T-helper 17 cell (primary cell): ENCODE results near the gene USP48. TPM values are rescaled to one million over a fixed set of nuclear protein-coding genes. Genes with fewer than 3 reads are reported as not detected.
"Not testable (repeated sequence)": the region's sequence is repeated elsewhere in the genome, so short reads cannot be mapped to it uniquely, and the experiment has no call there.

Source experiments
- ATAC-seq: fragments of 150-1000 bp; cut with Tn5 transposase; 2 replicates; pipeline ENCODE4 v1.10.0; 2021; ENCODE audit warnings: mild to moderate bottlenecking, moderate library complexity
- DNase-seq, 3 donors: peaks; one replicate each; pipeline versions ENCODE4 v3.0.0 to v3.0.0-alpha.2; 2020 to 2021
- H3K9me3 ChIP-seq: one replicate; pipeline ENCODE4 v1.7.0; 2013; ENCODE audit warnings: low read length, mild to moderate bottlenecking; ENCODE audit not compliant: control insufficient read depth, poor library complexity, severe bottlenecking
- H3K27ac Mint-ChIP-seq: one replicate; pipeline ENCODE4 v1.8.0; 2022; ENCODE audit warnings: mild to moderate bottlenecking, moderate library complexity, mixed read lengths
- H3K27me3 Mint-ChIP-seq: one replicate; pipeline ENCODE4 v1.8.0; 2022; ENCODE audit warnings: mixed read lengths
- H3K36me3 Mint-ChIP-seq: one replicate; pipeline ENCODE4 v1.8.0; 2022; ENCODE audit warnings: low read depth, mixed read lengths
- H3K4me1 Mint-ChIP-seq: one replicate; pipeline ENCODE4 v1.8.0; 2022; ENCODE audit warnings: mild to moderate bottlenecking, mixed read lengths
- H3K4me3 Mint-ChIP-seq: one replicate; pipeline ENCODE4 v1.8.0; 2022; ENCODE audit warnings: mild to moderate bottlenecking, moderate library complexity, mixed read lengths
- total RNA-seq, 4 donors: library from RNA in 2 of 4; stranded (reverse) in 2 of 4; gene quantifications; one replicate each; pipeline ENCODE4 v1.2.3 and lab custom pipeline; 2022 to 2026

The USP48 gene
- total RNA-seq, 2 donors from 2014 or later = 84.3 to 93.3 TPM

GRCh38 chr1:21680918-21681317 is 102.0 kb downstream of the USP48 start:
- DNase-seq (no peak), ATAC-seq (no peak)
- Mint-ChIP-seq H3K27ac (no peak overlapping the region), H3K27me3 (no peaks in the 10 kb centered on the region), H3K36me3 (peaks cover 10% of the 10 kb centered on the region), H3K4me1 (no peaks in the 10 kb centered on the region), H3K4me3 (no peak overlapping the region)
- no peaks in the 10 kb centered on the region for H3K9me3 ChIP-seq

DNA sequence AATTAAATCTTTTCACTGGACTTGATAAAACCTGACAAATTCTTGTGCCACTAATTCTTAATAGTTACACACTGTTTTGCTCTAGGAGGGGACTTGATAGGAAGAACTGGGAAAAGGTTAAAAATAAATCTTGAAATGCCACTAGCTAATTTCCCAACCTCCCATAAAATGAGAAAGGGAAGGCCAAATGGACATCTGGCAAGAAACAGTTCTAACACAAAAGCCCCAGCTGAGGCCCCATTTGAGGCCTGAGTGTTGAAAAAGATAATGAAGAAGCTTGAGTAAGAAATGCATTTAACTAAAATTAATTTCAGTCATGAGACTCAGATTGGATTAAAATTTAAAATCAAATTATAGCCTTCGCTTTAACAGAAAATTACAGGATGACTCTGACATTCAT is 102.6 kb downstream of the USP48 start:
- H3K36me3 Mint-ChIP-seq = peaks cover 10% of the 10 kb centered on the region
- DNase-seq = no peak
- no peak for ATAC-seq
- H3K9me3 ChIP-seq = no peaks in the 10 kb centered on the region
- no peak overlapping the region for H3K4me3 Mint-ChIP-seq
- no peaks in the 10 kb centered on the region for H3K27me3 Mint-ChIP-seq
- H3K27ac Mint-ChIP-seq = no peak overlapping the region
- no peaks in the 10 kb centered on the region for H3K4me1 Mint-ChIP-seq

GRCh38 chr1:21677168-21677567 is 105.8 kb downstream of the USP48 start:
- H3K27me3 Mint-ChIP-seq = no peaks in the 10 kb centered on the region
- DNase-seq (no peak), ATAC-seq (no peak)
- H3K36me3 Mint-ChIP-seq = peaks cover 2% of the 10 kb centered on the region
- no peak overlapping the region for H3K4me3 Mint-ChIP-seq
- H3K27ac Mint-ChIP-seq = no peak overlapping the region
- H3K9me3 ChIP-seq = no peaks in the 10 kb centered on the region
- H3K4me1 Mint-ChIP-seq = no peaks in the 10 kb centered on the region

DNA sequence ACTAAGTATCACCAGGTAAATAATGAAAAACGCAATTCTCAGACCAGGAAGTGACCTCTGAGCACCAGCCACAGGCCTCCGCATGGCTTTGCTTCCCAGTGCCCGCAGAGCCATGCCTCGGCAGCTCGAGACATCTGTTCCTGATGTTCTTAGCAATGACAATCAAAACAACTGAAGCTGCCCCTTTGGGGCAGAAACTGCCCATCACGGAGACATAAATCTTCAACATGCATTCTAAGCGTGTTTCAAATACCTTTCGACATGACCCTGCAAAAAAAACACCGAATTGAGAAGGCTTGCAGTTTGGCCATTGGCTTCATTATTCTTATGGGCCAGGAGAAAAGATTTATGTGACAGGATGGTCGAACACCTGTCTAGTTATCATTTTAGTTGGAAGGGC is 108.0 kb downstream of the USP48 start:
- no peaks in the 10 kb centered on the region for H3K27me3 Mint-ChIP-seq
- H3K4me3 Mint-ChIP-seq = no peak overlapping the region
- no peaks in the 10 kb centered on the region for H3K9me3 ChIP-seq
- H3K27ac Mint-ChIP-seq = no peak overlapping the region
- no peaks in the 10 kb centered on the region for H3K36me3 Mint-ChIP-seq
- DNase-seq = no peak
- no peak for ATAC-seq
- H3K4me1 Mint-ChIP-seq = peaks cover 2% of the 10 kb centered on the region

- not testable (repeated sequence) for H3K27ac Mint-ChIP-seq, H3K4me1 Mint-ChIP-seq, DNase-seq, ATAC-seq, H3K4me3 Mint-ChIP-seq, H3K36me3 Mint-ChIP-seq, H3K9me3 ChIP-seq, H3K27me3 Mint-ChIP-seq
Observed at GRCh38 chr1:21673853-21674252, 109.1 kb downstream of the USP48 start.

- no peak for DNase-seq
- Mint-ChIP-seq H3K4me3 (no peak overlapping the region), H3K27ac (no peak overlapping the region), H3K27me3 (no peaks in the 10 kb centered on the region), H3K36me3 (no peaks in the 10 kb centered on the region), H3K4me1 (peaks cover 2% of the 10 kb centered on the region)
- no peaks in the 10 kb centered on the region for H3K9me3 ChIP-seq
- ATAC-seq = no peak
Observed at GRCh38 chr1:21673277-21673780, 109.6 kb downstream of the USP48 start.

- peaks cover 2% of the 10 kb centered on the region for H3K4me1 Mint-ChIP-seq
- DNase-seq (no peak), ATAC-seq (no peak)
- no peaks in the 10 kb centered on the region for H3K36me3 Mint-ChIP-seq
- H3K9me3 ChIP-seq = no peaks in the 10 kb centered on the region
- H3K27me3 Mint-ChIP-seq = peaks cover 3% of the 10 kb centered on the region
- no peak overlapping the region for H3K4me3 Mint-ChIP-seq
- H3K27ac Mint-ChIP-seq = no peak overlapping the region
Observed at GRCh38 chr1:21672478-21673276, 110.3 kb downstream of the USP48 start.

DNA sequence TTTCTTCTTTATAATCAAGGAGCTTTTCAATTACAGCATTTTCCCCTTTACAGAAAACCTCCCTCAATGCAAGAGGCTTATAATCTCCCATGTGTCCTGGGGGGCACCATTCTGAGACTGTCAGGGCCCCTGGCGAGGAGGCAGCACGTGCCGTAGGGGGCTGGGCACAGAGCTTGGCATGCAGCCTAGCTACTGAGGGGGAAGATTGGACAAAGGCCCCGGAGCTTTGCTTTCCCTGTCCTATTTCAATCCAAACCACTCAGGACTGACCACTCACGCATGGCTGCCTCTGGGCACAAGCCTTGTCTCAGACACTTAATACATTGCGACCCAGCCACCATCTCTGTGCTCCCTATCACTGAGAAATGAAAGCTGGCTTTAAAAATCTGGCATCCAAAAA is 111.0 kb downstream of the USP48 start:
- Mint-ChIP-seq H3K27ac (no peak overlapping the region), H3K4me3 (no peak overlapping the region), H3K36me3 (no peaks in the 10 kb centered on the region), H3K4me1 (peaks cover 2% of the 10 kb centered on the region), H3K27me3 (peaks cover 8% of the 10 kb centered on the region)
- DNase-seq (no peak), ATAC-seq (no peak)
- H3K9me3 ChIP-seq = no peaks in the 10 kb centered on the region

GRCh38 chr1:21670956-21671902 is 111.7 kb downstream of the USP48 start:
- Mint-ChIP-seq H3K27ac (no peak overlapping the region), H3K27me3 (peaks cover 10% of the 10 kb centered on the region), H3K36me3 (no peaks in the 10 kb centered on the region), H3K4me1 (peaks cover 2% of the 10 kb centered on the region), H3K4me3 (no peak overlapping the region)
- DNase-seq = no peak
- no peak for ATAC-seq
- no peaks in the 10 kb centered on the region for H3K9me3 ChIP-seq

DNA sequence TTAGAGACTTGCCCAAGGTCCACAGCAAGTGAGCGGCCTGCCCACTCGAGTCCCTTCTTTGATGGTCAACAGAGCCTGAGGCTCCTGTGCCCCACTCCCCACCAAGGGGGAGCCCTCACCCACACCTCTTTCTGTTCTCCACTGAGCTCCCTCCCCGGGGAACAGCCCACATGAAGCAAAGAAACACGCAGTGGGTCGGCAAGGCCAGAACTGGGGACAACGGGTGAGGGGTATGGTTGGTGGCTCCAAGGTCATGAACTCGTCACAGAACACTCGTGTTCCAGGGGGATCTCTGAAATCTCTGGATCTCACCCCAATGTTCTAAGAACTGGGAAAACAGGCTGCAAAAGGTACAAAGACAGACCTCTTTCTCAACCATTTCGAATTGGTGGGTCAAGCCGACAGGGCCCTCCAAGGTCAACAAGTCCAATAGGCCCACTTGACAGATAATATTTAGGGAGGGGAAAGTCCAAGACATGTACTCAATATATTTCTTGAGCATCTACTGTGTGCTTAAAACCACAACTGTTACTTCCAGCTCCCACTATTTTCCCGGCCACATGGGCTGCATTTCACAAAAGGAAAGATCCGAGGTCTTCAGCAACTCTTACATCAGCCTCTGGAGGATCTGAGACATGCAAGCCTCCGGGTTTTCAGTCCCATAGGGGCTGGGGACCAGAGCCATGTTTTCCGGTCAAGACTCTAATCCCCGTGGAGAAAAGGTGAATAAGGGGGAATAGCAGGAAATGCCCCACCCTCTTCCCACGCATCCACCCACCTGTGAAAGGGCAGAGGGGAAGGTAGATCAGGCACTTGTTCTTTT is 112.7 kb downstream of the USP48 start:
- H3K27me3 Mint-ChIP-seq = peaks cover 19% of the 10 kb centered on the region
- no peak for DNase-seq
- no peaks in the 10 kb centered on the region for H3K9me3 ChIP-seq
- H3K27ac Mint-ChIP-seq = no peak overlapping the region
- H3K36me3 Mint-ChIP-seq = no peaks in the 10 kb centered on the region
- ATAC-seq = no peak
- H3K4me3 Mint-ChIP-seq = peak overlapping the region; percentile 82
- peaks cover 2% of the 10 kb centered on the region for H3K4me1 Mint-ChIP-seq

GRCh38 chr1:21669258-21670058 is 113.5 kb downstream of the USP48 start, which contains the start of gene RAP1GAP:
Gene RAP1GAP (minus strand): TSS chr1:21669357. CDS start chr1:21620032, 49,325 bp downstream.
- peak within 1 kb of the TSS; percentile 82 for H3K4me3 Mint-ChIP-seq
- peak; percentile 80 for ATAC-seq
- H3K27ac Mint-ChIP-seq = no peak within 1 kb of the TSS

GRCh38 chr1:21668951-21669257 is 114.0 kb downstream of the USP48 start:
- H3K4me1 Mint-ChIP-seq = peaks cover 2% of the 10 kb centered on the region
- H3K9me3 ChIP-seq = no peaks in the 10 kb centered on the region
- DNase-seq (no peak), ATAC-seq (no peak)
- no peaks in the 10 kb centered on the region for H3K36me3 Mint-ChIP-seq
- H3K4me3 Mint-ChIP-seq = peak overlapping the region; percentile 82
- no peak overlapping the region for H3K27ac Mint-ChIP-seq
- H3K27me3 Mint-ChIP-seq = peaks cover 29% of the 10 kb centered on the region

More at GRCh38 chr1:21669258-21670058, 113.5 kb downstream of the USP48 start, which contains the start of gene RAP1GAP:
- peak in 1 of 3 donors; percentile 21 for DNase-seq
- Mint-ChIP-seq H3K36me3 (no peaks in the 10 kb centered on the region), H3K27me3 (peaks cover 24% of the 10 kb centered on the region), H3K4me1 (peaks cover 2% of the 10 kb centered on the region)
- H3K9me3 ChIP-seq = no peaks in the 10 kb centered on the region
